ENCODE data around the gene MAN2B2.
"Not testable (repeated sequence)": the region's sequence is repeated elsewhere in the genome, so short reads cannot be mapped to it uniquely, and the experiment has no call there.

The MAN2B2 gene

GRCh38 chr4:6640292-6641163 is 65.5 kb downstream of the MAN2B2 start, which contains the start of gene MRFAP1:
TSS of gene MRFAP1 (plus strand) at chr4:6640685. CDS start at chr4:6640863, 178 bp downstream.
- DNase-seq (ENCODE audit: low read depth in 1 of 2, low spot score in 1 of 2) = peak; percentile 85 to 90

DNA sequence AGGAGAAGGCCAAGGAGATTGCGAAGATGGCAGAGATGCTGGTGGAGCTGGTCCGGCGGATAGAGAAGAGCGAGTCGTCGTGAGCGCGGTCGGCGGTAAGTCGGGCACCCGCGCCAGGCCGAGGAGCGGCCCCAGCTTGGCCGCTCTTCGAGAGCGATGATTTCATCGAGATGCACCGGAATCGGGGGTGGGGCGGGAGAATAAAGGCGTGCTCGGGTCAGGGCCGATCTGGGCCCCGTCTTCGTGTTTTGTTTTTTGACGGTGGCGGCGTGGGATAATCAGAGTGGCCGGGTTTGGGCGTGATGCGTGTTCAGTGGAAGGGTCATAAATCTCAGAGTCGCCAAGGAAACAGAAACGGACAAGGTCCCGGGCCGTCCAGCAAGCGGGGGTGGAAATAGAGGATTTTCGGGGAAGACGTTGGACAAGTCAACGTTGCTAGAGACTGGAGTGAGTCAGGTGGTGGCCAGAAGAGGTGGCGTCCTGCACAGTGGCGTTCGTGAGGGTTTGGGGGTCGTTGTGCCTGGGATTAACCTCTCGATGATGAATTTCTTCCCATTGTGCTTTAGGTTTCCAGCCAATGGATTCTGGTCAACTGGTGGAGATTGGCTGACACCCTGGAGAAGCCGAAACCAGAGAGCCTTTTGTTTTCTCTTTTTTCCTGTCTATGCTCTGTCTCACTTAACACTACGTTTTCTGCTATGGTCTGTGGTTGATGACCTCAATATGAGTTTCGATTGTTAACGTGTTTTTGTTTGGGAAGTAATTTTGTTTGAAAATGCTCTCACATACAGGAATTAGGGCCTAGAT is 66.4 kb downstream of the MAN2B2 start:
- no peak for DNase-seq (ENCODE audit: low read depth in 1 of 2, low spot score in 1 of 2)

GRCh38 chr4:6641971-6642320 is 67.0 kb downstream of the MAN2B2 start:
- no peak for DNase-seq (ENCODE audit: low read depth in 1 of 2, low spot score in 1 of 2)

- DNase-seq (ENCODE audit: low read depth in 1 of 2, low spot score in 1 of 2) = no peak
Measured at GRCh38 chr4:6643141-6643847, 68.3 kb downstream of the MAN2B2 start.

- DNase-seq (ENCODE audit: low read depth in 1 of 2, low spot score in 1 of 2) = no peak
Measured at GRCh38 chr4:6644792-6645530, 70.0 kb downstream of the MAN2B2 start.

DNA sequence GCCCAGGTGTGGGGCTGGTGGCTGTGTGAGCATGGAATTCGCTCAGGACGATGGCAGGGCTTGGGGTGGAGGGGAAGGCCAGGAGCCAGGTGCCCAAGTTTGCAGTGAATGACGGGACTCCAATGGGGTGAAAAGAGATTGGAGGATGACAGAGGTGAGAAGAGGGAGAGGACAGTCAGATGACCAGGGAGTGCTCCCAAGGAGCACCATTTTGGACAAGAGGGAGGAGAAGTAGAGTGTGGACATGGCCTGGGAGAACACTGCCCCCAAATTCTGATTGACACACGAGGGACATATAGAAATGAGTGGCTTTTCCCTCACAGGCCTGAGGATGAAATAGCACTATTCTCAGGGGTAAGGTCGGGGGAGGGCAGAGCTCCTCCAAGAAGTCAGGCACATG is 72.2 kb downstream of the MAN2B2 start:
- DNase-seq (ENCODE audit: low read depth in 1 of 2, low spot score in 1 of 2) = no peak

DNA sequence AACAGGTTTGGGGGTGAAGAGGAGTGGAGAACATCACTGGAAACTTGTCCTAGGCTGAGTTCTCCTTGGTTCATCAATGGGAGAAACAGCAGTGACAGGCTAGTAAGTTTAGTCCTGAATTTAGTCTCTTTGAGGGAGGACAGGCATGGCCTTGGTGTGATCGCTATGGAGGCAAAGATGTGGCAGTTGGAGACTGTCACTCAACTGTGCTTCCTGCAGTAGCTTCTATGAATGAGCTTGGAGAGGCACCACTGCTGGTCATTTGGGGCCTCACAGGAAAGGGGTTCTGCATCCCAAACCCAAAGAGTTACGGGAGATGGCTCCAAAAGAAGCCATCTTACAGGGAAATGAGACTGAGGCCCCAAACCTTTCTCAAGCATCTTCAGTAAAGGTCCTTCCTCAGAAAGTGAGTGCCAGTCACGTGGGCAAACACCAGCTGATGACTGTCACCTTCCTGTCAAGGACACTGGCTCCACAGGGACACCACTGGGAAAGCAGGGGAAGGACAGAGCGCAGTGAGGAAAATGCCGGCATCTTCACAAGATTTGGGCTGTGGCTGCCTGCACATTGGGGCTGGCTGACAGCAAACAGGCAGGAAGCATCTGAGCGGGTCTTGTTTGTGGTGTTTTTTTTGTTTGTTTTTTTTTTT is 72.7 kb downstream of the MAN2B2 start:
- no peak for DNase-seq (ENCODE audit: low read depth in 1 of 2, low spot score in 1 of 2)

DNA sequence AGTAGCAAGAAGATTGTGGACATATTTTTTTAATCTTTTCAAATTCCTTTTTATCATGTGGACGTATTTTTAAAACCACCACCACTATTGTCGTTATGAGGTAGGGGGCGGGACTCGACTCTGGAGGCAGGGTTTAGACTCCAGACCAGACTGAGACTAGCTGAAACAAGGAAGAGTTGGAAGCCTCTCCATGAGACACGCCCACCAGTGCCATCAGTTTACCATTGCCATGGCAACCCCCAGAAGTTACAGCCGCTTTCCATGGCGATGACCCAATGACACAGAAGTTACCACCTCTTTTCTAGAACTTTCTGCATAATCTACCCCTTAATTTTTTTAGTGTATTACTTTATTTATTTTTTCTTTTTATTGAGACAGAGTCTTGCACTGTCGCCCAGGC is 74.2 kb downstream of the MAN2B2 start:
- DNase-seq (ENCODE audit: low read depth in 1 of 2, low spot score in 1 of 2) = no peak

- not testable (repeated sequence) for DNase-seq (ENCODE audit: low read depth in 1 of 2, low spot score in 1 of 2)
Measured at GRCh38 chr4:6654211-6654610, 79.2 kb downstream of the MAN2B2 start.

DNA sequence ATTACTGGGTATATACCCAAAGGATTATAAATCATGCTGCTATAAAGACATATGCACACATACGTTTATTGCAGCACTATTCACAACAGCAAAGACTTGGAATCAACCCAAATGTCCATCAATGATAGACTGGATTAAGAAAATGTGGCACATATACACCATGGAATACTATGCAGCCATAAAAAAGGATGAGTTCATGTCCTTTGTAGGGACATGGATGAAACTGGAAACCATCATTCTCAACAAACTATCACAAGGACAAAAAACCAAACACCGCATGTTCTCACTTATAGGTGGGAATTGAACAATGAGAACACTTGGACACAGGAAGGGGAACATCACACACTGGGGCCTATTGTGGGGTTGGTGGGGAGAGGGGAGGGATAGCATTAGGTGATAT is 80.3 kb downstream of the MAN2B2 start:
- DNase-seq (ENCODE audit: low read depth in 1 of 2, low spot score in 1 of 2) = not testable (repeated sequence)

GRCh38 chr4:6655924-6656323 is 80.9 kb downstream of the MAN2B2 start:
- DNase-seq (ENCODE audit: low read depth in 1 of 2, low spot score in 1 of 2) = no peak

DNA sequence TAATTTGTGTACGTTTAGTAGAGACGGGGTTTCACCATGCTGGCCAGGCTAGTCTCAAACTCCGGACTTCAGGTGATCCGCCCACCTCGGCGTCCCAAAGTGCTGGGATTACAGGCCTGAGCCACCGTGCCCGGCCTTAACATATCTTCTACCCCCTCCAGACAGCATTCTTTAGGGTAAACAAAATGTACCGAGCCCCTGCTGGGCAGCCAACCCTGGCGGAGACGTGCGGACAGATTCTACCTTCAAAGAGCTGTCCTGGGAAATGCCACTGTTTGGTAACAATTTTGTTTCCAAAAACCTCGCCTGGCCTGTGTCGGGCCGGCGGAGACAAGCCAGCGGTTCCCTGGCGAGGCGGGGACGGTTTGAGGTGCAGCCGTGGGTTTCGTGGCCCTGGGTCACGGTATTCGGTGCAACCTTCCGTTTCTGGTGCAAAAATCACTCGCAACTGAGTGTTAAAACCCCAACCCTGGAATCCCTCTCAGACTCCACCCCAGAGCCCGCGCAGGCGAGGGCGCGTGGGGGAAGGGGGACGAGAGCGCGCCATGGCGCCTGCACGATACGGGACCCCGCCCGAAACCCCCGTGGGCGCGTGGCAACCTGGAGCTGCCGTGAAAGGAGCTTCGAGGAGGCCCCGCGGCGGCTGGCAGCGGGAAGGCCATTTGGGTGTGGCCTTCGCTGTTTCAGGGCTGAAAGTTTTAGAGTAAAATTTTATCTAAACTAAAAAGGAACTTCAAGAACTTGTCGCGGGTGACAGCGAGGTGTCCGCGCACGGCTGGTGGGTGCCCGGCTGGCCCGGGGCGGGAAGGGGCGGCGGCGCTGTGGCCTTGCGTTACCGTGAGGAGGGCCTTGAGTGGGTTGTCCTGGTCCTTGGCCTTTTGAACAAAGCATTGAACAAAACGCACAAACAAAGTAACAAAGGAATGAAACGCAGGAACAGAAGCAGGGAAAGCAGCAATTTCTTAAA is 82.5 kb downstream of the MAN2B2 start:
- no peak for DNase-seq (ENCODE audit: low read depth in 1 of 2, low spot score in 1 of 2)

DNA sequence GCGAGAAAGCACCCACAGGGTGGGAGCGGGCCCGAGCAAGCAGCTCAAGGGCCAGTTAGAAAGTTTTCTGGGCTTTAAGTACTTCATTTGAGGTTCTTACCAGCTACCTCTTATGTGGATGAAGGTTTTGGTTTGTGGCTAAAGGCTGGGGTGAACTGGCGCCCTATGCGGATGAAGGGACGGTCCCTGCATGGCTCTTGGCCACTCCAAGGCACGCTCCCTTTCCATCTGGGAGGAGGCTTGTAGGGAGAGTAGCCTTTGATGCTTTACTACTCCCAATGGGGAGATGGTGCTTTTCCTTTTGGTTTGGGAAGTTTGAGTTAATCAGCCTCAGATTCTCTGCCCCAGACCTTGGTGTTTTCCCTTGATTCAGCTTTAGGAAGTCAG is 83.2 kb downstream of the MAN2B2 start:
- DNase-seq (ENCODE audit: low read depth in 1 of 2, low spot score in 1 of 2) = no peak

DNA sequence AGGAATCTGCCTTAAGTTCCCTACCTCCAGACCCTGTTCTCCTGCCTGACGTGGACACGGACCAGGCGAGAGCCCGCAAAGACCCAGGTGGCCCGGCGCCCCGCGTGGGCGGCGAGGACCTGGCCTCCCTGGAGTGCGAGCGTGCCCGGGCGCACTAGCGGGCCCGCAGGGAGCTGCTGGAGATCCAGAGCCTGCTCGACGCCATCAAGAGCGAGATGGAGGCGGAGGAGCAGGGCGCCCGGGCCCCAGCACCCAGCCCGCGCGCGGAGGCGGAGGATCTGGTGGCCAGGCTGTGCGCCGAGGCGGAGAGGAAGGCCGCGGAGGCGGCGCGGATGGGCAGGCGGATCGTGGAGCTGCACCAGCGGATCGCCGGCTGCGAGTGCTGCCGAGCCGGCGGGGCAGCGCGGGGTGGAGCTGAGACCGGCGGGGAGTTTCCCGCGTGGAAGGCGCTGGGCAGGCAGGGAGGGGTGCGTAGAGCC is 83.6 kb downstream of the MAN2B2 start:
- DNase-seq (ENCODE audit: low read depth in 1 of 2, low spot score in 1 of 2) = peak; percentile 14 to 23

- DNase-seq (ENCODE audit: low read depth in 1 of 2, low spot score in 1 of 2) = no peak
Measured at GRCh38 chr4:6659897-6660296, 84.9 kb downstream of the MAN2B2 start.

DNA sequence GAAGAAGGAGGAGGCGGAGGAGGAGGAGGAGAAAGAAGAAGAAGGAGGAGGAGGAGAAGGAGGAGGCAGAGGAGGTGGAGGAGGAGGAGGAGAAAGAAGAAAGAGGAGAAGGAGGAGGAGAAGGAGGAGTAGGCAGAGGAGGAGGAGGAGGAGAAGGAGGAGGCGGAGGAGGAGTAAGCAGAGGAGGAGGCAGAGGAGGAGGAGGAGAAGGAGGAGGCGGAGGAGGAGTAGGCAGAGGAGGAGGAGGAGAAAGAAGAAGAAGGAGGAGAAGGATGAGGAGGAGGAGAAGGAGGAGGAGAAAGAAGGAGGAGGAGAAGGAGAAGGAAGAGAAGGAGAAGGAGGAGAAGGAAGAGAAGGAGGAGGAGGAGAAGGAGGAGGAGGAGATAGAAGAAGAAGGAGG is 85.4 kb downstream of the MAN2B2 start:
- no peak for DNase-seq (ENCODE audit: low read depth in 1 of 2, low spot score in 1 of 2)

DNA sequence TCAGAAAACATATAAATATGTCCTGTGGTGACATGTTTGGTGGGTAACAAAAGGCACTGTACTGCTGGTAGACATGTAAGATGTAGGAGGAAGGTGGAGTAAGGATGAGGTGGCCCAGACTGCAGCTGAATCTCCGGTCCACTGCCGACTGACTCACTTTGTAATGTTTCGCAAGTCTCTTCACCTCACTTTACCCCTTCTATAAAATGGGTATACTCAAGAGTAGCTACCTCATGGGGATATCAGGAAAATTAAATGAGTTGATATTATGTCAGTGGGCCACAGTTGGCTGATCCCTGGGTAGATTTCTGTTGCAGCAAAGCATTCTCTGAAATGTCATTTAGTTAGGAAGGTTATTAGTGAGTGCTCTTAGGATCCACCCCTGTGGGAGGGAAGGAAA is 87.6 kb downstream of the MAN2B2 start:
- DNase-seq (ENCODE audit: low read depth in 1 of 2, low spot score in 1 of 2) = no peak

GRCh38 chr4:6663596-6664393 is 88.8 kb downstream of the MAN2B2 start:
- DNase-seq (ENCODE audit: low read depth in 1 of 2, low spot score in 1 of 2) = no peak

Measured in activated CD4-positive, alpha-beta T cell treated with anti-CD3 and anti-CD28 coated beads, Interleukin-2, amount 50 U/mL, for 24 hours (primary cell).